HCT116 (cell line): ENCODE data around the gene TKFC. TPM values are rescaled to one million over a fixed set of nuclear protein-coding genes. Genes with fewer than 3 reads are reported as not detected.

Experiments
- ATAC-seq: fragments of 200-7000 bp; cut with Tn5 transposase; 2 replicates; pipeline ENCODE4 v1.9.1; 2020; ENCODE audit warnings: mild to moderate bottlenecking, moderate library complexity
- BruUV-seq: library from RNA; stranded (reverse); fragments of 400-500 nt; replicated peaks from 2 replicates; lab custom pipeline; 2021; lab: Mats Ljungman, UMichigan
- CTCF ChIA-PET: fragments of 300-600 bp; sonication (Branson Sonifier 250); formaldehyde crosslinking; loops from one replicate; lab custom pipeline; 2021; ENCODE audit warnings: antibody characterized with exemption; lab: Charles Lee
- POLR2A ChIA-PET: fragments of 300-600, 350-600 bp; sonication (Branson Sonifier 250); formaldehyde crosslinking; loops from one replicate; lab custom pipeline; 2021; ENCODE audit warnings: antibody characterized with exemption; lab: Charles Lee
- RAD21 ChIA-PET, 2 experiments: fragments of 300-600 bp; sonication (Branson Sonifier 250); formaldehyde crosslinking; loops; one replicate each; lab custom pipeline; 2023; ENCODE audit warnings: low total read pairs in 2 of 2; ENCODE audit not compliant: uncharacterized antibody in 2 of 2, unreplicated experiment in 2 of 2, low non-redundant PET in 1 of 2; lab: Charles Lee
- DNase-seq: peaks from one replicate; pipeline ENCODE4 v3.0.0-alpha.2; 2010; ENCODE audit warnings: low read depth, low spot score
- H2AFZ ChIP-seq: fragments of 200-600 bp; shearing (Covaris generic), sonication (generic); 2 replicates; pipeline ENCODE4 v1.6.1; 2017; ENCODE audit warnings: low read depth, mixed run types, mixed read lengths, antibody characterized with exemption, low read length; ENCODE audit not compliant: poor library complexity, severe bottlenecking
- H3K27ac ChIP-seq: 2 replicates; pipeline ENCODE4 v1.5.1; 2012; ENCODE audit warnings: low read depth, low read length
- H3K27me3 ChIP-seq: fragments of 200-600 bp; sonication (generic); 2 replicates; pipeline ENCODE4 v1.6.1; 2016; ENCODE audit warnings: mixed run types, low read length, mixed read lengths; ENCODE audit not compliant: insufficient read depth
- H3K36me3 ChIP-seq, 2 experiments: fragments of 200-500 bp in 1 of 2; fragments of 200-600 bp in 1 of 2; sonication (Bioruptor generic) in 1 of 2; sonication (generic) in 1 of 2; 2 replicates each; pipeline versions ENCODE4 v1.5.1 to v1.6.1; 2014 to 2016; ENCODE audit warnings: low read length in 2 of 2, inconsistent platforms in 1 of 2, mixed read lengths in 1 of 2, mixed run types in 1 of 2; ENCODE audit not compliant: insufficient read depth in 2 of 2, control insufficient read depth in 1 of 2
- H3K4me1 ChIP-seq, 2 experiments: fragments of 200-600 bp in 1 of 2; sonication (generic) in 1 of 2; 2 replicates each; pipeline versions ENCODE4 v1.5.1 to v1.6.1; 2012 to 2017; ENCODE audit warnings: low read length in 2 of 2, inconsistent platforms in 1 of 2, mild to moderate bottlenecking in 1 of 2, mixed read lengths in 1 of 2, mixed run types in 1 of 2, moderate library complexity in 1 of 2; ENCODE audit not compliant: insufficient read depth in 2 of 2, control insufficient read depth in 1 of 2
- H3K4me2 ChIP-seq: fragments of 200-600 bp; sonication (generic); 2 replicates; pipeline ENCODE4 v1.6.1; 2017; ENCODE audit warnings: mixed run types, low read length, mixed read lengths
- H3K4me3 ChIP-seq, 2 experiments: fragments of 200-600 bp in 1 of 2; sonication (generic) in 1 of 2; replicated peaks in 1 of 2; 2 replicates each; pipeline ENCODE4 v1.5.1; 2011 to 2016; ENCODE audit warnings: low read length in 2 of 2, control low read depth in 1 of 2, low read depth in 1 of 2, mild to moderate bottlenecking in 1 of 2, mixed read lengths in 1 of 2, mixed run types in 1 of 2
- H3K79me2 ChIP-seq: fragments of 200-600 bp; sonication (generic); 2 replicates; pipeline ENCODE4 v1.6.1; 2017; ENCODE audit warnings: mild to moderate bottlenecking, mixed run types, low read length, moderate library complexity, mixed read lengths; ENCODE audit not compliant: insufficient read depth
- H3K9ac ChIP-seq: fragments of 200-600 bp; sonication (generic); 2 replicates; pipeline ENCODE4 v1.6.1; 2016; ENCODE audit warnings: low read length, mixed read lengths
- H3K9me2 ChIP-seq: fragments of 200-600 bp; sonication (generic), shearing (Covaris generic); 2 replicates; pipeline ENCODE4 v1.6.1; 2017; ENCODE audit warnings: mixed run types, mild to moderate bottlenecking, moderate library complexity; ENCODE audit not compliant: insufficient read depth
- H3K9me3 ChIP-seq, 2 experiments: fragments of 200-500 bp in 1 of 2; fragments of 200-600 bp in 1 of 2; sonication (Bioruptor generic) in 1 of 2; sonication (generic) in 1 of 2; 2 replicates each; pipeline ENCODE4 v1.6.1; 2014 to 2017; ENCODE audit warnings: low read length in 2 of 2, mixed read lengths in 2 of 2, inconsistent platforms in 1 of 2, low read depth in 1 of 2, mild to moderate bottlenecking in 1 of 2, mixed run types in 1 of 2, moderate library complexity in 1 of 2; ENCODE audit not compliant: control insufficient read depth in 1 of 2, insufficient read depth in 1 of 2
- H4K20me1 ChIP-seq: fragments of 200-600 bp; sonication (generic), shearing (Covaris generic); 2 replicates; pipeline ENCODE4 v1.6.1; 2017; ENCODE audit warnings: mixed run types, mild to moderate bottlenecking, moderate library complexity; ENCODE audit not compliant: insufficient read depth
- CBX3 ChIP-seq: IDR thresholded peaks from 2 replicates; pipeline ENCODE4 v1.6.1; 2012; ENCODE audit warnings: low read depth
- ELF1 ChIP-seq: IDR thresholded peaks from 2 replicates; pipeline ENCODE4 v1.6.1; 2012; ENCODE audit warnings: low read depth, borderline replicate concordance
- EZH2 ChIP-seq: fragments of 200-600 bp; sonication (generic); IDR thresholded peaks from 2 replicates; pipeline ENCODE4 v1.6.1; 2017; ENCODE audit warnings: antibody characterized with exemption, mixed run types
- FOSL1 ChIP-seq: IDR thresholded peaks from 2 replicates; pipeline ENCODE4 v1.6.1; 2012; ENCODE audit warnings: low read depth
- POLR2A ChIP-seq: IDR thresholded peaks from 2 replicates; pipeline ENCODE4 v1.7.0; 2011; ENCODE audit warnings: borderline replicate concordance; ENCODE audit not compliant: insufficient read depth, insufficient read length; ENCODE audit errors: extremely low read depth
- RAD21 ChIP-seq: IDR thresholded peaks from 2 replicates; pipeline ENCODE4 v1.6.1; 2012; ENCODE audit warnings: low read depth, mild to moderate bottlenecking
- SRF ChIP-seq: IDR thresholded peaks from 2 replicates; pipeline ENCODE4 v1.6.1; 2012; ENCODE audit warnings: low read depth
- TCF7L2 ChIP-seq: IDR thresholded peaks from 2 replicates; pipeline ENCODE4 v1.7.0; 2011; ENCODE audit warnings: borderline replicate concordance, inconsistent platforms; ENCODE audit not compliant: insufficient read depth, insufficient read length; ENCODE audit errors: extremely low read depth
- ZNF274 ChIP-seq: fragments of 200-500 bp; sonication (Bioruptor generic); IDR thresholded peaks from 2 replicates; pipeline ENCODE4 v1.6.1; 2014; ENCODE audit warnings: mild to moderate bottlenecking, low read depth, low read length, inconsistent platforms
- intact Hi-C: fragments of 100-400 bp; cut with micrococcal nuclease; formaldehyde crosslinking; loops from 2 replicates; pipeline ENCODE4 v1.10.0; 2022
- total RNA-seq: library from RNA; stranded (reverse); gene quantifications from one replicate; pipeline ENCODE4 v1.2.1, GENCODE V29; 2021; ENCODE audit not compliant: unreplicated experiment
- TF ChIP-seq, protein P1 (sequence below): IDR thresholded peaks from 2 replicates; pipeline ENCODE4 v1.6.1; 2012; ENCODE audit warnings: low read depth
- TF ChIP-seq, protein P2 (sequence below): IDR thresholded peaks from 2 replicates; pipeline ENCODE4 v1.6.1; 2011; ENCODE audit warnings: mild to moderate bottlenecking, low read length, moderate library complexity; ENCODE audit not compliant: insufficient replicate concordance; ENCODE audit errors: extremely low read depth
- TF ChIP-seq, protein P3 (sequence below): IDR thresholded peaks from 2 replicates; pipeline ENCODE4 v1.6.1; 2012

TKFC gene
- total RNA-seq, 1 experiment from 2014 or later = 156 TPM

DNA sequence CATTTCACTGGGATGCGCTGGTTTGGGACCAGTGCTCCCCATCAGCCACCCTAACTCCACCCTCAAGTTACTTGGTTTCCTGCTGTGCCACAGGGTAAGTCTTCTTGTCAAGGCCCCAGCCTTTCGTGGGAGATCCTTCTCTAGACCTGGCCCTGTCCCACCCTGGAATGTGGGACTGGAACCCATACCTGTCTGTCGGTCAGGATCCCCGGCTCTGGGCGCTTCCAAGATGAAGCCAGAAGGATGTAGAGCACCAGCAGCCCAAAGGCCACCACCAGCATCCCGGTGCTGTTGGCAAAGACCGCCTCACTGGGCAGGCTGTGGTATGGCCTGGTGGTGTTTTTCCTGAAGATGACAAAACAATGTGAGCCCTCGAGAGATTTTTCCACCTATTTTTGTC lies 17.8 kb downstream of the TKFC start:
- RAD21 ChIA-PET = no interaction called here
- BruUV-seq = no TSS peak
- no peaks in the 10 kb centered on the region for H3K9me2 ChIP-seq
- H3K4me1 ChIP-seq = no peaks in the 10 kb centered on the region
- ATAC-seq = no peak
- no peak overlapping the region for H3K4me3 ChIP-seq
- intact Hi-C loops = no loop called here
- POLR2A ChIA-PET = interaction anchor here (1.8 kb wide), 1 partner anchor 11 kb away, joined by 5 read pairs; the partner anchor contains the start of genes CYB561A3 and TMEM138
- no peaks in the 10 kb centered on the region for H4K20me1 ChIP-seq
- TF ChIP-seq RAD21 (no peak), EZH2 (no peak), ELF1 (no peak), TCF7L2 (no peak), POLR2A (no peak)
- H3K27ac ChIP-seq = no peak overlapping the region
- no peak overlapping the region for H3K9ac ChIP-seq
- no peak for DNase-seq
- H3K27me3 ChIP-seq = no peaks in the 10 kb centered on the region
- H2AFZ ChIP-seq = no peak overlapping the region
- no peaks in the 10 kb centered on the region for H3K9me3 ChIP-seq
- peaks cover 7 to 8% of the 10 kb centered on the region in 2 experiments; a peak in 3 of 4 replicates for H3K36me3 ChIP-seq
- H3K79me2 ChIP-seq = no peaks in the 10 kb centered on the region
- CTCF ChIA-PET = no interaction called here
- no peak overlapping the region for H3K4me2 ChIP-seq

DNA sequence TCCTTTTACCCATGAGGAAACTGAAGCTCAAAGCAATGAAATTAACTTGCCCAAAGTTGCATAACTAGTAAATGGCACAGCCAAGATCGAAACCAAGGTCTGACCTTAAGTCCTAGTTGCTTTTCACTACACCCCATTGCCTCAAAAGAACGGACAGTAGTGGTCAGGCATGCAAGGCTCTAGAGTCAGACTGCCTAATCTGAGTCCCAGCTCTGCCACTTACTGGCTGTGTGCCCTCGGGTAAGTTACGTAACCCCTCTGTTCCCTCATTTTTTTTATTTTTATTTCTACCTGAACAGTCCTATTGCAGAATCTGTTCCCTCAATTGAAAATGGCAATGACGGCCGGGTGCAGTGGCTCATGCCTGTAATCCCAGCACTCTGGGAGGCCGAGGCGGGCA lies 19.0 kb downstream of the TKFC start:
- intact Hi-C loops = no loop called here
- Histone ChIP-seq H3K27ac (no peak overlapping the region), H2AFZ (no peak overlapping the region), H4K20me1 (no peaks in the 10 kb centered on the region), H3K27me3 (no peaks in the 10 kb centered on the region), H3K9ac (no peak overlapping the region), H3K4me3 (no peak overlapping the region), H3K9me3 (no peaks in the 10 kb centered on the region), H3K4me1 (no peaks in the 10 kb centered on the region), H3K36me3 (peaks cover 7 to 8% of the 10 kb centered on the region in 2 experiments; a peak in 3 of 4 replicates), H3K4me2 (no peak overlapping the region), H3K9me2 (no peaks in the 10 kb centered on the region), H3K79me2 (no peaks in the 10 kb centered on the region)
- DNase-seq (no peak), ATAC-seq (no peak)
- TF ChIP-seq, protein P1, sequence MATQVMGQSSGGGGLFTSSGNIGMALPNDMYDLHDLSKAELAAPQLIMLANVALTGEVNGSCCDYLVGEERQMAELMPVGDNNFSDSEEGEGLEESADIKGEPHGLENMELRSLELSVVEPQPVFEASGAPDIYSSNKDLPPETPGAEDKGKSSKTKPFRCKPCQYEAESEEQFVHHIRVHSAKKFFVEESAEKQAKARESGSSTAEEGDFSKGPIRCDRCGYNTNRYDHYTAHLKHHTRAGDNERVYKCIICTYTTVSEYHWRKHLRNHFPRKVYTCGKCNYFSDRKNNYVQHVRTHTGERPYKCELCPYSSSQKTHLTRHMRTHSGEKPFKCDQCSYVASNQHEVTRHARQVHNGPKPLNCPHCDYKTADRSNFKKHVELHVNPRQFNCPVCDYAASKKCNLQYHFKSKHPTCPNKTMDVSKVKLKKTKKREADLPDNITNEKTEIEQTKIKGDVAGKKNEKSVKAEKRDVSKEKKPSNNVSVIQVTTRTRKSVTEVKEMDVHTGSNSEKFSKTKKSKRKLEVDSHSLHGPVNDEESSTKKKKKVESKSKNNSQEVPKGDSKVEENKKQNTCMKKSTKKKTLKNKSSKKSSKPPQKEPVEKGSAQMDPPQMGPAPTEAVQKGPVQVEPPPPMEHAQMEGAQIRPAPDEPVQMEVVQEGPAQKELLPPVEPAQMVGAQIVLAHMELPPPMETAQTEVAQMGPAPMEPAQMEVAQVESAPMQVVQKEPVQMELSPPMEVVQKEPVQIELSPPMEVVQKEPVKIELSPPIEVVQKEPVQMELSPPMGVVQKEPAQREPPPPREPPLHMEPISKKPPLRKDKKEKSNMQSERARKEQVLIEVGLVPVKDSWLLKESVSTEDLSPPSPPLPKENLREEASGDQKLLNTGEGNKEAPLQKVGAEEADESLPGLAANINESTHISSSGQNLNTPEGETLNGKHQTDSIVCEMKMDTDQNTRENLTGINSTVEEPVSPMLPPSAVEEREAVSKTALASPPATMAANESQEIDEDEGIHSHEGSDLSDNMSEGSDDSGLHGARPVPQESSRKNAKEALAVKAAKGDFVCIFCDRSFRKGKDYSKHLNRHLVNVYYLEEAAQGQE = no peak
- TF ChIP-seq RAD21 (no peak), POLR2A (no peak), CBX3 (no peak), ZNF274 (no peak), SRF (no peak), FOSL1 (no peak), ELF1 (no peak)
- TF ChIP-seq, protein P2, sequence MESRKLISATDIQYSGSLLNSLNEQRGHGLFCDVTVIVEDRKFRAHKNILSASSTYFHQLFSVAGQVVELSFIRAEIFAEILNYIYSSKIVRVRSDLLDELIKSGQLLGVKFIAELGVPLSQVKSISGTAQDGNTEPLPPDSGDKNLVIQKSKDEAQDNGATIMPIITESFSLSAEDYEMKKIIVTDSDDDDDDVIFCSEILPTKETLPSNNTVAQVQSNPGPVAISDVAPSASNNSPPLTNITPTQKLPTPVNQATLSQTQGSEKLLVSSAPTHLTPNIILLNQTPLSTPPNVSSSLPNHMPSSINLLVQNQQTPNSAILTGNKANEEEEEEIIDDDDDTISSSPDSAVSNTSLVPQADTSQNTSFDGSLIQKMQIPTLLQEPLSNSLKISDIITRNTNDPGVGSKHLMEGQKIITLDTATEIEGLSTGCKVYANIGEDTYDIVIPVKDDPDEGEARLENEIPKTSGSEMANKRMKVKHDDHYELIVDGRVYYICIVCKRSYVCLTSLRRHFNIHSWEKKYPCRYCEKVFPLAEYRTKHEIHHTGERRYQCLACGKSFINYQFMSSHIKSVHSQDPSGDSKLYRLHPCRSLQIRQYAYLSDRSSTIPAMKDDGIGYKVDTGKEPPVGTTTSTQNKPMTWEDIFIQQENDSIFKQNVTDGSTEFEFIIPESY = no peak
- TF ChIP-seq, protein P3, sequence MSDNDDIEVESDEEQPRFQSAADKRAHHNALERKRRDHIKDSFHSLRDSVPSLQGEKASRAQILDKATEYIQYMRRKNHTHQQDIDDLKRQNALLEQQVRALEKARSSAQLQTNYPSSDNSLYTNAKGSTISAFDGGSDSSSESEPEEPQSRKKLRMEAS = no peak
- BruUV-seq = no TSS peak
- CTCF ChIA-PET = no interaction called here
- POLR2A ChIA-PET = interaction anchor here (1.0 kb wide), 1 partner anchor 9 kb away, joined by 6 read pairs; the partner anchor contains the start of genes CYB561A3 and TMEM138
- RAD21 ChIA-PET = no interaction called here
